A549 (cell line): ENCODE measurements around the gene IP6K1. TPM values are rescaled to one million over a fixed set of nuclear protein-coding genes. Genes with fewer than 3 reads are reported as not detected.

Experiments used
- ATAC-seq, 2 experiments: fragments of 200-7000 bp in 1 of 2; fragments of >200 bp in 1 of 2; cut with Nextera tagmentation in 1 of 2; cut with Tn5 transposase in 1 of 2; 3 replicates each; pipeline versions ENCODE4 v1.8.0 to v1.9.1; 2018 to 2020; ENCODE audit warnings: mild to moderate bottlenecking in 1 of 2, moderate library complexity in 1 of 2
- CTCF ChIA-PET: fragments of 300-600 bp; sonication (Branson Sonifier 250); formaldehyde crosslinking; extraction: SDS; loops from one replicate; lab custom pipeline; 2021; ENCODE audit warnings: antibody characterized with exemption, inconsistent platforms; lab: Yijun Ruan, JAX
- POLR2A ChIA-PET: fragments of 350-600 bp; formaldehyde crosslinking; extraction: SDS; loops from one replicate; lab custom pipeline; 2021; ENCODE audit warnings: antibody characterized with exemption, inconsistent platforms; lab: Yijun Ruan, JAX
- DNase-seq, 2 experiments: peaks; one replicate each; pipeline versions ENCODE4 v3.0.0 to v3.0.0-alpha.2; 2011 to 2016; ENCODE audit warnings: low read depth in 1 of 2, low spot score in 1 of 2
- FAIRE-seq: peaks from 2 replicates; lab custom pipeline; 2011; peaks lifted over from hg19 to GRCh38; lab: Jason Lieb, UNC
- H3K27ac ChIP-seq, 2 experiments: fragments of >200 bp; sonication (Bioruptor Twin); formaldehyde crosslinking; 3 replicates each; pipeline ENCODE4 v1.5.1; 2016 to 2017
- H3K4me1 ChIP-seq: fragments of >200 bp; sonication (Bioruptor Twin); formaldehyde crosslinking; 3 replicates; pipeline ENCODE4 v1.6.1; 2016
- H3K4me2 ChIP-seq: fragments of >200 bp; sonication (Bioruptor Twin); formaldehyde crosslinking; 3 replicates; pipeline ENCODE4 v1.6.1; 2016
- H3K4me3 ChIP-seq: fragments of >200 bp; sonication (Bioruptor Twin); formaldehyde crosslinking; 3 replicates; pipeline ENCODE4 v1.5.1; 2016
- H3K9me3 ChIP-seq: fragments of >200 bp; sonication (Bioruptor Twin); formaldehyde crosslinking; 3 replicates; pipeline ENCODE4 v1.6.1; 2016
- ATOH8 ChIP-seq: fragments of 250-450 bp; sonication (Bioruptor Pico); IDR thresholded peaks from 2 replicates; pipeline ENCODE4 v1.5.0; 2020; ENCODE audit warnings: low read depth, mild to moderate bottlenecking, moderate library complexity
- CHD2 ChIP-seq: fragments of 150-350 bp; IDR thresholded peaks from 2 replicates; pipeline ENCODE4 v1.6.1; 2014; ENCODE audit warnings: low read length; ENCODE audit not compliant: partially characterized antibody
- CHD4 ChIP-seq: fragments of 200-600 bp; sonication (generic); IDR thresholded peaks from 2 replicates; pipeline ENCODE4 v1.6.1; 2016; ENCODE audit warnings: antibody characterized with exemption, mild to moderate bottlenecking, borderline replicate concordance
- ELK1 ChIP-seq: fragments of 150-350 bp; IDR thresholded peaks from 2 replicates; pipeline ENCODE4 v1.6.1; 2014; ENCODE audit warnings: low read depth, mild to moderate bottlenecking, low read length
- EP300 ChIP-seq, 2 experiments: fragments of >200 bp; sonication (Bioruptor Twin); formaldehyde crosslinking; IDR thresholded peaks; 2 replicates in 1 of 2; 3 replicates in 1 of 2; pipeline ENCODE4 v1.6.1; 2016 to 2017
- ESRRA ChIP-seq: fragments of 150-350 bp; IDR thresholded peaks from 2 replicates; pipeline ENCODE4 v1.6.1; 2014; ENCODE audit warnings: mild to moderate bottlenecking, low read length, borderline replicate concordance
- FOSB ChIP-seq: fragments of 250-450 bp; sonication (Bioruptor Pico); IDR thresholded peaks from 2 replicates; pipeline ENCODE4 v1.5.0; 2020; ENCODE audit warnings: mild to moderate bottlenecking, moderate library complexity
- GATA3 ChIP-seq: IDR thresholded peaks from 2 replicates; pipeline ENCODE4 v1.6.1; 2012; ENCODE audit warnings: borderline replicate concordance
- HEYL ChIP-seq: fragments of 250-450 bp; sonication (Bioruptor Pico); IDR thresholded peaks from 2 replicates; pipeline ENCODE4 v1.8.0; 2021; ENCODE audit warnings: mild to moderate bottlenecking, moderate library complexity
- HOXA7 ChIP-seq: fragments of 250-450 bp; sonication (Bioruptor Pico); IDR thresholded peaks from 2 replicates; pipeline ENCODE4 v1.5.0; 2020; ENCODE audit warnings: mild to moderate bottlenecking, moderate library complexity
- JUNB ChIP-seq: fragments of >200 bp; sonication (Bioruptor Twin); formaldehyde crosslinking; IDR thresholded peaks from 2 replicates; pipeline ENCODE4 v1.6.1; 2016
- MAZ ChIP-seq: fragments of 150-350 bp; IDR thresholded peaks from 2 replicates; pipeline ENCODE4 v1.6.1; 2014; ENCODE audit warnings: antibody characterized with exemption, low read depth, low read length, borderline replicate concordance
- MYC ChIP-seq: IDR thresholded peaks from 2 replicates; pipeline ENCODE4 v1.6.1; 2012; ENCODE audit warnings: mild to moderate bottlenecking, inconsistent platforms, low read length, improper control_type of control experiment, borderline replicate concordance
- NPAS2 ChIP-seq: fragments of 250-450 bp; sonication (Bioruptor Pico); IDR thresholded peaks from 2 replicates; pipeline ENCODE4 v1.8.0; 2022; ENCODE audit warnings: mild to moderate bottlenecking, moderate library complexity, borderline replicate concordance
- POLR2A ChIP-seq: IDR thresholded peaks from 2 replicates; pipeline ENCODE4 v1.6.1; 2012; ENCODE audit warnings: mild to moderate bottlenecking, low read length
- RCOR1 ChIP-seq: fragments of 150-350 bp; IDR thresholded peaks from 2 replicates; pipeline ENCODE4 v1.6.1; 2014; ENCODE audit warnings: antibody characterized with exemption, low read length, low read depth
- TFCP2L1 ChIP-seq: fragments of 250-450 bp; sonication (Bioruptor Pico); IDR thresholded peaks from 2 replicates; pipeline ENCODE4 v1.5.0; 2021; ENCODE audit warnings: mild to moderate bottlenecking
- TP53 ChIP-seq: fragments of 250-450 bp; sonication (Bioruptor Pico); IDR thresholded peaks from 2 replicates; pipeline ENCODE4 v1.5.0; 2021; ENCODE audit warnings: mild to moderate bottlenecking, moderate library complexity
- WGBS: methylation state at CpG from one replicate; pipeline ENCODE4 v1.1.6; 2017; ENCODE audit errors: missing lambda C conversion rate; 5-methylcytosine and 5-hydroxymethylcytosine counted together
- polyA plus RNA-seq, 4 experiments: library from polyadenylated mRNA; depleted of rRNA in 3 of 4; stranded (reverse); fragments of >200 nt; fragmentation: RNase III in 1 of 4; extraction: RNeasy Plus Mini Kit Qiagen cat#74134 plus additional on column Dnase treatment in 1 of 4; gene quantifications; 2 replicates in 3 of 4; 3 replicates in 1 of 4; pipeline ENCODE4 v1.2.3, GENCODE V29; 2011 to 2017
- TF ChIP-seq, protein P1 (sequence below): fragments of 250-450 bp; sonication (Bioruptor Pico); IDR thresholded peaks from 2 replicates; pipeline ENCODE4 v1.5.0; 2021; ENCODE audit warnings: mild to moderate bottlenecking, moderate library complexity, borderline replicate concordance
- TF ChIP-seq, protein P2 (sequence below): IDR thresholded peaks from 2 replicates; pipeline ENCODE4 v1.6.1; 2012
- TF ChIP-seq, protein P3 (sequence below): fragments of 450-650 bp; IDR thresholded peaks from 2 replicates; pipeline ENCODE4 v1.6.1; 2014; ENCODE audit warnings: antibody characterized with exemption
- TF ChIP-seq, protein P4 (sequence below): fragments of >200 bp; sonication (Bioruptor Twin); formaldehyde crosslinking; IDR thresholded peaks from 3 replicates; pipeline ENCODE4 v1.5.1; 2016

Gene IP6K1
- polyA plus RNA-seq, 2 of the 4 experiments (the other 2 are of a cell fraction) = 16.2 to 22.2 TPM

DNA sequence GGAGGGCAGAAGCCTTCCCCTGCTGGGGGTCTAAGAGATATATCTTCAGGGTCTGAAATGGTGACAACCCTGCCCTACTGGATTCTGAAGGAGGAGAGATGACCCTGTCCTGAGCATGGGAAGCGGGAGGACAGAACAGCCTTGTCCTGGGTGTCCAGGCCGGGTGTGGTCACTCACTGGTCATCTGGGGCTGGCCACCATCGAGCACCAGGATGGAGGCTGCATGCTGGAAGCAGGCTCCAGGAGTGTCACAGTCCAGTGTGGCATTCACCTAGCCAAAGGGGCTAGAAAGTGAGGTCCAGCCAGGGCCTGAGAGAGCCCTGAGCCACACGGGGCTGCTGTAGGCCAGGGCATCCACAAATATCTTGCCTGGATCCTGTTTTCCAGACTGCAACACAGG is 8.1 kb upstream of the IP6K1 start:
- TF ChIP-seq FOSB (CRISPR knock-in tag) (no peak), POLR2A (no peak), CHD4 (no peak), ATOH8 (no peak), CHD2 (no peak), ELK1 (no peak), GATA3 (no peak), HOXA7 (CRISPR knock-in tag) (no peak), HEYL (CRISPR knock-in tag) (no peak), ESRRA (no peak), JUNB (no peak), TFCP2L1 (CRISPR knock-in tag) (no peak)
- TF ChIP-seq, protein P1, sequence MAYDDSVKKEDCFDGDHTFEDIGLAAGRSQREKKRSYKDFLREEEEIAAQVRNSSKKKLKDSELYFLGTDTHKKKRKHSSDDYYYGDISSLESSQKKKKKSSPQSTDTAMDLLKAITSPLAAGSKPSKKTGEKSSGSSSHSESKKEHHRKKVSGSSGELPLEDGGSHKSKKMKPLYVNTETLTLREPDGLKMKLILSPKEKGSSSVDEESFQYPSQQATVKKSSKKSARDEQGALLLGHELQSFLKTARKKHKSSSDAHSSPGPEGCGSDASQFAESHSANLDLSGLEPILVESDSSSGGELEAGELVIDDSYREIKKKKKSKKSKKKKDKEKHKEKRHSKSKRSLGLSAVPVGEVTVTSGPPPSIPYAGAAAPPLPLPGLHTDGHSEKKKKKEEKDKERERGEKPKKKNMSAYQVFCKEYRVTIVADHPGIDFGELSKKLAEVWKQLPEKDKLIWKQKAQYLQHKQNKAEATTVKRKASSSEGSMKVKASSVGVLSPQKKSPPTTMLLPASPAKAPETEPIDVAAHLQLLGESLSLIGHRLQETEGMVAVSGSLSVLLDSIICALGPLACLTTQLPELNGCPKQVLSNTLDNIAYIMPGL (CRISPR knock-in tag) = no peak
- TF ChIP-seq, protein P2, sequence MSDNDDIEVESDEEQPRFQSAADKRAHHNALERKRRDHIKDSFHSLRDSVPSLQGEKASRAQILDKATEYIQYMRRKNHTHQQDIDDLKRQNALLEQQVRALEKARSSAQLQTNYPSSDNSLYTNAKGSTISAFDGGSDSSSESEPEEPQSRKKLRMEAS = no peak
- TF ChIP-seq, protein P3, sequence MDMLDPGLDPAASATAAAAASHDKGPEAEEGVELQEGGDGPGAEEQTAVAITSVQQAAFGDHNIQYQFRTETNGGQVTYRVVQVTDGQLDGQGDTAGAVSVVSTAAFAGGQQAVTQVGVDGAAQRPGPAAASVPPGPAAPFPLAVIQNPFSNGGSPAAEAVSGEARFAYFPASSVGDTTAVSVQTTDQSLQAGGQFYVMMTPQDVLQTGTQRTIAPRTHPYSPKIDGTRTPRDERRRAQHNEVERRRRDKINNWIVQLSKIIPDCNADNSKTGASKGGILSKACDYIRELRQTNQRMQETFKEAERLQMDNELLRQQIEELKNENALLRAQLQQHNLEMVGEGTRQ = no peak
- TF ChIP-seq, protein P4, sequence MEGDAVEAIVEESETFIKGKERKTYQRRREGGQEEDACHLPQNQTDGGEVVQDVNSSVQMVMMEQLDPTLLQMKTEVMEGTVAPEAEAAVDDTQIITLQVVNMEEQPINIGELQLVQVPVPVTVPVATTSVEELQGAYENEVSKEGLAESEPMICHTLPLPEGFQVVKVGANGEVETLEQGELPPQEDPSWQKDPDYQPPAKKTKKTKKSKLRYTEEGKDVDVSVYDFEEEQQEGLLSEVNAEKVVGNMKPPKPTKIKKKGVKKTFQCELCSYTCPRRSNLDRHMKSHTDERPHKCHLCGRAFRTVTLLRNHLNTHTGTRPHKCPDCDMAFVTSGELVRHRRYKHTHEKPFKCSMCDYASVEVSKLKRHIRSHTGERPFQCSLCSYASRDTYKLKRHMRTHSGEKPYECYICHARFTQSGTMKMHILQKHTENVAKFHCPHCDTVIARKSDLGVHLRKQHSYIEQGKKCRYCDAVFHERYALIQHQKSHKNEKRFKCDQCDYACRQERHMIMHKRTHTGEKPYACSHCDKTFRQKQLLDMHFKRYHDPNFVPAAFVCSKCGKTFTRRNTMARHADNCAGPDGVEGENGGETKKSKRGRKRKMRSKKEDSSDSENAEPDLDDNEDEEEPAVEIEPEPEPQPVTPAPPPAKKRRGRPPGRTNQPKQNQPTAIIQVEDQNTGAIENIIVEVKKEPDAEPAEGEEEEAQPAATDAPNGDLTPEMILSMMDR = no peak
- ChIA-PET POLR2A (no interaction called here), CTCF (interaction anchor here (1.6 kb wide), 1 partner anchor 8 kb away, joined by 6 read pairs; the partner anchor contains the start of gene INKA1)
- Histone ChIP-seq H3K9me3 (no peaks in the 10 kb centered on the region), H3K4me2 (no peak overlapping the region), H3K27ac (no peak overlapping the region), H3K4me3 (no peak overlapping the region), H3K4me1 (peaks cover 6% of the 10 kb centered on the region)
- DNase-seq (no peak), ATAC-seq (no peak), FAIRE-seq (no peak)
- WGBS = 42% methylated on average over 3 of the region's 4 CpGs

- ChIA-PET POLR2A (no interaction called here), CTCF (interaction anchor here (1.6 kb wide), 1 partner anchor 9 kb away, joined by 6 read pairs; the partner anchor contains the start of gene INKA1)
- no peak overlapping the region for H3K4me2 ChIP-seq
- no peak for DNase-seq
- H3K9me3 ChIP-seq = no peaks in the 10 kb centered on the region
- FAIRE-seq = no peak
- no peak overlapping the region for H3K4me3 ChIP-seq
- 100% methylated on average over 3 of the region's 13 CpGs for whole genome bisulfite sequencing
- ATAC-seq = no peak
- no peak overlapping the region for H3K27ac ChIP-seq
- H3K4me1 ChIP-seq = no peaks in the 10 kb centered on the region
- TF ChIP-seq, protein P4 = no peak
- TF ChIP-seq POLR2A (no peak), TFCP2L1 (CRISPR knock-in tag) (no peak), TP53 (CRISPR knock-in tag) (no peak), RCOR1 (no peak), ELK1 (no peak), MAZ (no peak), EP300 (IDR thresholded peaks at IDR 0.05) (no peak), MYC (no peak), NPAS2 (CRISPR knock-in tag) (no peak), JUNB (no peak), ATOH8 (no peak)
- TF ChIP-seq, protein P3 = no peak
These were observed 7.2 kb upstream of the IP6K1 start for GRCh38 chr3:49793486-49794085.
